ENCODE data around the gene DIP2C.
"Not testable (repeated sequence)": the region's sequence is repeated elsewhere in the genome, so short reads cannot be mapped to it uniquely, and the experiment has no call there.

The DIP2C gene

GRCh38 chr10:620417-620816 lies 69.1 kb downstream of the DIP2C start:
- Mint-ChIP-seq H3K4me1 (peaks cover 3% of the 10 kb centered on the region), H3K27ac (no peak overlapping the region), H3K27me3 (peaks cover 38% of the 10 kb centered on the region), H3K36me3 (no peaks in the 10 kb centered on the region), H3K9me3 (no peaks in the 10 kb centered on the region), H3K4me3 (no peak overlapping the region)
- DNase-seq, result no peak
- CTCF ChIA-PET, result no interaction called here

GRCh38 chr10:619710-620109 lies 69.8 kb downstream of the DIP2C start:
- Mint-ChIP-seq H3K4me3 (no peak overlapping the region), H3K4me1 (peaks cover 3% of the 10 kb centered on the region), H3K27ac (no peak overlapping the region), H3K9me3 (no peaks in the 10 kb centered on the region), H3K27me3 (peaks cover 37% of the 10 kb centered on the region), H3K36me3 (no peaks in the 10 kb centered on the region)
- CTCF ChIA-PET, result no interaction called here
- DNase-seq, result no peak

- H3K4me3 Mint-ChIP-seq, result no peak overlapping the region
- H3K27me3 Mint-ChIP-seq, result peaks cover 25% of the 10 kb centered on the region
- H3K9me3 Mint-ChIP-seq, result no peaks in the 10 kb centered on the region
- DNase-seq, result no peak
- CTCF ChIA-PET, result no interaction called here
- H3K27ac Mint-ChIP-seq, result no peak overlapping the region
- H3K36me3 Mint-ChIP-seq, result no peaks in the 10 kb centered on the region
- peaks cover 3% of the 10 kb centered on the region for H3K4me1 Mint-ChIP-seq
Observed at GRCh38 chr10:618229-618989, 71.1 kb downstream of the DIP2C start.

- peaks cover 3% of the 10 kb centered on the region for H3K4me1 Mint-ChIP-seq
- CTCF ChIA-PET, result no interaction called here
- peaks cover 25% of the 10 kb centered on the region for H3K27me3 Mint-ChIP-seq
- H3K4me3 Mint-ChIP-seq, result no peak overlapping the region
- DNase-seq, result no peak
- no peak overlapping the region for H3K27ac Mint-ChIP-seq
- no peaks in the 10 kb centered on the region for H3K9me3 Mint-ChIP-seq
- H3K36me3 Mint-ChIP-seq, result no peaks in the 10 kb centered on the region
Observed at GRCh38 chr10:617471-617870, 72.0 kb downstream of the DIP2C start.

GRCh38 chr10:615583-616152 lies 73.8 kb downstream of the DIP2C start:
- H3K36me3 Mint-ChIP-seq, result no peaks in the 10 kb centered on the region
- H3K9me3 Mint-ChIP-seq, result no peaks in the 10 kb centered on the region
- peaks cover 11% of the 10 kb centered on the region for H3K27me3 Mint-ChIP-seq
- no peak for DNase-seq
- H3K27ac Mint-ChIP-seq, result no peak overlapping the region
- peaks cover 3% of the 10 kb centered on the region for H3K4me1 Mint-ChIP-seq
- no peak overlapping the region for H3K4me3 Mint-ChIP-seq
- CTCF ChIA-PET, result no interaction called here

- Mint-ChIP-seq H3K36me3 (no peaks in the 10 kb centered on the region), H3K4me3 (no peak overlapping the region)
- CTCF ChIA-PET, result no interaction called here
Observed at GRCh38 chr10:614790-615582, 74.5 kb downstream of the DIP2C start.

GRCh38 chr10:614139-614711 lies 75.2 kb downstream of the DIP2C start:
- Mint-ChIP-seq H3K9me3 (no peaks in the 10 kb centered on the region), H3K4me3 (no peak overlapping the region), H3K27ac (no peak overlapping the region), H3K36me3 (no peaks in the 10 kb centered on the region), H3K4me1 (no peaks in the 10 kb centered on the region), H3K27me3 (peaks cover 4% of the 10 kb centered on the region)
- CTCF ChIA-PET, result no interaction called here
- DNase-seq, result no peak

More at GRCh38 chr10:614790-615582, 74.5 kb downstream of the DIP2C start:
- Mint-ChIP-seq H3K27ac (no peak overlapping the region), H3K27me3 (peaks cover 6% of the 10 kb centered on the region), H3K4me1 (no peaks in the 10 kb centered on the region), H3K9me3 (no peaks in the 10 kb centered on the region)
- DNase-seq, result no peak

- Mint-ChIP-seq H3K36me3 (no peaks in the 10 kb centered on the region), H3K27me3 (no peaks in the 10 kb centered on the region), H3K9me3 (no peaks in the 10 kb centered on the region), H3K27ac (no peak overlapping the region), H3K4me1 (no peaks in the 10 kb centered on the region), H3K4me3 (no peak overlapping the region)
- CTCF ChIA-PET, result no interaction called here
- DNase-seq, result no peak
Observed at GRCh38 chr10:613271-614138, 76.0 kb downstream of the DIP2C start.

- no peaks in the 10 kb centered on the region for H3K4me1 Mint-ChIP-seq
- no peaks in the 10 kb centered on the region for H3K27me3 Mint-ChIP-seq
- H3K4me3 Mint-ChIP-seq, result no peak overlapping the region
- H3K27ac Mint-ChIP-seq, result no peak overlapping the region
- CTCF ChIA-PET, result no interaction called here
- DNase-seq, result no peak
- H3K36me3 Mint-ChIP-seq, result no peaks in the 10 kb centered on the region
- H3K9me3 Mint-ChIP-seq, result no peaks in the 10 kb centered on the region
Observed at GRCh38 chr10:612696-613095, 76.8 kb downstream of the DIP2C start.

GRCh38 chr10:610642-611305 lies 78.7 kb downstream of the DIP2C start:
- H3K36me3 Mint-ChIP-seq, H3K27me3 Mint-ChIP-seq, DNase-seq, H3K4me1 Mint-ChIP-seq, CTCF ChIA-PET, H3K27ac Mint-ChIP-seq, H3K4me3 Mint-ChIP-seq, H3K9me3 Mint-ChIP-seq: not testable (repeated sequence)

GRCh38 chr10:609868-610545 lies 79.5 kb downstream of the DIP2C start:
- Mint-ChIP-seq H3K36me3 (no peaks in the 10 kb centered on the region), H3K4me3 (no peak overlapping the region), H3K27ac (no peak overlapping the region), H3K4me1 (no peaks in the 10 kb centered on the region), H3K27me3 (no peaks in the 10 kb centered on the region), H3K9me3 (no peaks in the 10 kb centered on the region)
- no peak for DNase-seq
- CTCF ChIA-PET, result no interaction called here

GRCh38 chr10:609262-609658 lies 80.2 kb downstream of the DIP2C start:
- CTCF ChIA-PET, result no interaction called here
- no peak for DNase-seq
- Mint-ChIP-seq H3K4me3 (no peak overlapping the region), H3K4me1 (no peaks in the 10 kb centered on the region), H3K27me3 (no peaks in the 10 kb centered on the region), H3K27ac (no peak overlapping the region), H3K9me3 (no peaks in the 10 kb centered on the region), H3K36me3 (no peaks in the 10 kb centered on the region)

Measured in activated naive CD4-positive, alpha-beta T cell treated with anti-CD3 and anti-CD28 coated beads, Interleukin-2, amount 10 ng/mL, durations not matched to agents 7 days and 5 days (primary cell).